NCI-H524 treated with DMSO at 0.1 percent for 48 hours (cell line): ENCODE results near the gene RRAGB.
"Not testable (repeated sequence)": the region's sequence is repeated elsewhere in the genome, so short reads cannot be mapped to it uniquely, and the experiment has no call there.

Source experiments
- DNase-seq: peaks from one replicate; lab custom pipeline; 2025; lab: John Stamatoyannopoulos, UW

The RRAGB gene, protein sequence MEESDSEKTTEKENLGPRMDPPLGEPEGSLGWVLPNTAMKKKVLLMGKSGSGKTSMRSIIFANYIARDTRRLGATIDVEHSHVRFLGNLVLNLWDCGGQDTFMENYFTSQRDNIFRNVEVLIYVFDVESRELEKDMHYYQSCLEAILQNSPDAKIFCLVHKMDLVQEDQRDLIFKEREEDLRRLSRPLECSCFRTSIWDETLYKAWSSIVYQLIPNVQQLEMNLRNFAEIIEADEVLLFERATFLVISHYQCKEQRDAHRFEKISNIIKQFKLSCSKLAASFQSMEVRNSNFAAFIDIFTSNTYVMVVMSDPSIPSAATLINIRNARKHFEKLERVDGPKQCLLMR

DNA sequence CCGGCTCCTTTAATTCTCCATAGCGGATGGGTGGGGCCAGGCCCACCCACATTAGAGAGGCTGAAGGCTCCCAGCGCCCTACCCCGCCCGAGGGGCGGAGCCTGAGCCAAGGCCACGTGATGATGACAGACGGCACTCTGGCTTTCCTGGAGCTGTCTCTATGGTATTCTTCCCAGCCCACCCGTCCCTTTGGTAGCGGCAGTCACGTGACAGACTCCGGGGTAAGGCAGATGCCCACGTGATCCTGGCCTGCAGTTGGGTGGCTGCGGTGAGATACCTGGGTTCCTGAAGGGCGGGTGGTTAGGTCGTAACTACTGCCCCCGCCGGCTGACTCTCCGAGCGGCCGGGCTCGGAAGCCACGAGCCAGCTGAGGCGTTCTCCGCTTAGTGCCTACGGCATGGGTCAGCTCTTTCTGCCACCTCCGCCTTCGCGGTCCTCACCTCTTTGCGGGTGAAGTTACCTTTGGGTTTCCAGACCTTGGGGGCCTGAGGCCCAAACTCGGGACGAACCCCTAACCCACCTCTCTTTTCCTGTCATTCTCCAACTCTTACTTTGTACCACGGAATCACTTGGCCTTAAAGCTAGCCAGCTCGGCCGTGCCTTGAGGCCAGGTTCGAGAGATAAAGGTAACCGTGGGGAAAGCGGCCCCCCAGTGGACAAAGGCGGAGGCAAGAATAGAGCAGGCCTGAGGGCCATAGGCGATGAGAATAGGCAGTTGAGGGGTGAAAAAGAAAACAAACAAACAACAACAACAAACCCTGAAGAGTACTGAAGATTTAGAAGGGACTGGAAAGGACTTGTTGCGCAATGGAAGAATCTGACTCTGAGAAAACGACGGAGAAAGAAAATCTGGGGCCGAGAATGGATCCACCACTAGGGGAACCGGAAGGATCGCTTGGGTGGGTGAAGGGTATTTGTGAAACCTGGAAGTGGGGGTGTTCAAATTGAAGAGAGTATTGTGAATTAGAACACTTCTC, at the start of gene RRAGB:
RRAGB (plus strand) TSS at position 229 of the 977 bp plus-strand sequence; CDS start at position 808, 579 bp downstream.
- DNase-seq: peak; percentile 90

DNA sequence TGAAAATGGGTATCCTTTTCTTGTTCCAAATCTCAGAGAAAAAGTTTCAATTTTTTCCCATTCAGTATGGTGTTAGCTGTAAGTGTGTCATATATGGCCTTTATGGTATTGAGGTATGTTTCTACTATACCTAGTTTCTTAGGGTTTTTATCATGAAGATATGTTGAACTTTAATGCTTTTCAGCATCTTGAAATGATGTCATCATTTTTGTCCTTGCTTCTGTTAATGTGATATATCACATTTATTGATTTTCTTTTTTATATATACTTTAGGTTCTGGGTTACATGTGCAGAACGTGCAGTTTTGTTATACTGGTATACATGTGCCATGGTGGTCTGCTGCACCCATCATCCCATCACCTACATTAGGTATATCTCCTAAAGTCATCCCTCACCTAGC, 49.5 kb upstream of the RRAGB start:
- no peak for DNase-seq

DNA sequence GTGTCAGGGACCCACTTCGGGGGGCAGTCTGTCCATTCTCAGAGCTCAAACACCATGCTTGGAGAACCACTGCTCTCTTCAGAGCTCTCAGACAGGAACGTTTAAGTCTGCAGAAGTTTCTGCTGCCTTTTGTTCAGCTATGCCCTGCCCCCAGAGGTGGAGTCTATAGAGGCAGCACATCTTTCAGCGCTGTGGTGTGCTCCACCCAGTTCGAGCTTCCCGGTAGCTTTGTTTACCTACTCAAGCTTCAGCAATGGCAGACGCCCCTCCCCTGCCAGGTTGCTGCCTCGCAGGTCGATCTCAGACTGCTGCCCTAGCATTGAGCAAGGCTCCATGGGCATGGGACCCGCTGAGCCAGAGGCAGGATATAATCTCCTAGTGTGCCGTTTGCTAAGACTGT, 29.0 kb upstream of the RRAGB start:
- not testable (repeated sequence) for DNase-seq

DNA sequence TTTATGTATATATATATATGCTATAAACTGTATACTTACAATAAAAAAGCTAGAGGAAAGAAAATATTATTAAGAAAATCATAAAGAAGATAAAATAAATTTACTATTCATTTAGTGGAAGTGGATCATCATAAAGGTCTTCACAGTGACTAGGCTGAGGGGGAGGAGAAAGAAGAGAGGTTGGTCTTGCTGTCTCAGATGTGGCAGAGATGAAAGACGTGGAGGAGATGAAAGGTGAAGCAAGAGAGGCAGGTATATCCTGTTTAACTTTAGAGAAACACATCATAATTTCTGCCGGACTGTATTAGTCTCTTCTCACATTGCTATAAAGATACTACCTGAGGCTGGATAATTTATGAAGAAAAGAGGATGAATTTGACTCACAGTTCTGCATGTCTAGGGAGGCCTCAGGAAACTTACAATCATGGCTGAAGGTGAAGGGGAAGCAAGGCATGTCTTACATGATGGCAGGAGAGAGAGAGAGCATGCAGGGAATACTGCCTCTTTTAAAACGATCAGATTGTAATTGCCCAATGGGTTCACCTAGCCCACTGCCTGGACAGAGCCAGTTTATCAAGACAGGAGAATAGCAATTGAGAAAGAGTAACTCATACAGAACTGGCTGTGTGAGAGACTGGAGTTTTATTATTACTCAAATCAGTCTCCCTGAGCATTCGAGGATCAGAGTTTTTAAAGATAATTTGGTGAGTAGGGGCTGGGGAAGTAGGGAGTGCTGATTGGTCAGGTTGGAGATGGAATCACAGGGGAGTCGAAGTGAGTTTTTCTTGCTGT, 22.1 kb upstream of the RRAGB start:
- no peak for DNase-seq

DNA sequence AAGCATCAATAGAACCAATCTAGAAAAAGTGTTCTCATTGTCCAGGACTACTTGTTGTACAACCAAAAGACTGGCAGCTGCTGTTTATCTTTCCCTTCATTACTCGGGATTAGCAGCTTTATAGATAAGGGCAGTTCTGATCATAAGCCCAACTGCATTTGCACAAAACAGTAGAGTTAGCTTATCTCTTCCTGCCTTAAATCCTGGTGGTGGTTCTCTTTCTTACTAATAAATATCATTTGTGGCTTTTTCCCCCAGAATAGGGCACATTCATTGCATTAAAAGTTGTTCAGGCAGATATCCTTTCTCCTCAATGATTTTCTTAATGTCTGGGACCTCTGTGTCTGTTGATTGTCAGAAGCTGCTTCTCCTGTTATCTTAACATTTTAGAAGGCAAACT, 20.2 kb upstream of the RRAGB start:
- no peak for DNase-seq

DNA sequence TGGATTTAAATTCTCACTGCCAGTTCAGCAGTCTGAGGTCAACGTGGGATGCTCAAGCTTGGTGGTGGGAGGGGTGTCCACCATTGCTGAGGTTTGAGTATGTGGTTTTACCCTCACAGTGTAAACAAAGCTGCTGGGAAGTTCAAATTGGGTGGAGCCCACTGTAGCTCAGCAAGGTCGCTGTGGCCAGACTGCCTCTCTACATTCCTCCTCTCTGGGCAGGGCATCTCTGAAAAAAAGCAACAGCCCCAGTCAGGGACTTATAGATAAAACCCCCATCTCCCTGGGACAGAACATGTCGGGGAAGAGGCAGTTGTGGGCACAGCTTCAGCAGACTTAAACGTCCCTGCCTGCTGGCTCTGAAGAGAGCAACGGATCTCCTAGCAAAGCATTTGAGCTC, 14.9 kb upstream of the RRAGB start:
- DNase-seq: no peak

DNA sequence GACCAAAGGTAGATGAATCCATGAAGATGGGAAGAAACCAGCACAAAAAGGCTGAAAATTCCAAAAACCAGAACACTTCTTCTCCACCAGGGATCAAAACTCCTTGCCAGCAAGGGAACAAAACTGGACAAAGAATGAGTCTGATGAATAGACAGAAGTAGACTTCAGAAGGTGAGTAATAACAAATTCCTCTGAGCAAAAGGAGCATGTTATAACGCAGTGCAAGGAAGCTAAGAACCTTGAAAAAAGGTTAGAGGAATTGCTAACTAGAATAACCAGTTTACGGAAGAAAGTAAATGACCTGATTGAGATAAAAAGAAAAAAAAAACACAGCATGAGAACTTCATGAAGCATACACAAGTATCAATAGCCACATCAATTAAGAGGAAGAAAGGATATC, 14.1 kb upstream of the RRAGB start:
- not testable (repeated sequence) for DNase-seq

DNA sequence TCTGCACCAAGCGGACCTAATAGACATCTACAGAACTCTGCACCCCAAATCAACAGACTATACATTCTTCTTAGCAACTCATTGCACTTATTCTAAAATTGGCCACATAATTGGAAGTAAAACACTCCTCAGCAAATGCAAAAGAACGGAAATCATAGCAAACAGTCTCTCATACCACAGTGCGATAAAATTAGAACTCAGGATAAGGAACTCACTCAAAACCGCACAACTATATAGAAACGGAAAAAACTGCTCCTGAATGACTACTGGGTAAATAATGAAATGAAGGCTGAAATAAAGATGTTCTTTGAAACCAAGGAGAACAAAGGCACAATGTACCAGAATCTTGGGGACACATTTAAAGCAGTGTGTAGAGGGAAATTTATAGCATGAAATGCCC, 12.5 kb upstream of the RRAGB start:
- DNase-seq: not testable (repeated sequence)

DNA sequence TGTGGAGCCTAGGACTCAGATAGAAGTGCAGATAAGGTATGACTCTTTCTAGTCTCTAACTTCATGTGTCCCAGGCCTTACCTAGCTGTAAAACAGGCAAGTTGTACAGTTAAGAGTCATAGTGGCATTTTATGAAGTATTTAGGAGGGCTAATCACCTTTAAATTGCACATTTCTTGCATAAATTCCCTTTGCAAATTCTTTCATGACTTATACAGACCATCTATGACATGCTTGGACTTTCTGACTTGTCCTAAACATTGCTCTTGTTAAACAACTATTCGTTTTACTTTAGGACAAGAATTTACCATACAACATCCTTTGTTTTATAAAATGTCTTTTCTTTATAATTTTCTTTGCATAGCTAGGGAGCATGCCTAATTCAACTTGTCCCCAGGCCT, 7.8 kb upstream of the RRAGB start:
- DNase-seq: no peak

DNA sequence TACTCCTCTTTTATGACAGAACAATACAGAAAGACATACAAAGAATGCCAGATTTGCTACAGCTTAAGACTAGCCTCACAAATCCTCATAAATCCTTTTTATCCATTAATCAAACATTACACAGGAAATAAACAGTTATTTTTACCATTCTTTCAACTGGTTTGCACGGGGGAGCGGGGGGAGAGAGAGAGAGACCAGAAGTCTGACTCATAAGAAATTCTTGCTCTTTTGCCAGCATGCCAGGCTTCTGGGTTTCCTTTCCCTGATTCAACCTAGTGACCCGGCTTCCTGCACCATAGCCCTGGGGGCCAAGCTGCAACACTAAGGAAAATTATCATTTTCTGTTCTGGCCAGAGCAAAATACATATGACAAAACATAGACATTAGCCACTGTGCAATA, 6.8 kb upstream of the RRAGB start:
- DNase-seq: no peak

DNA sequence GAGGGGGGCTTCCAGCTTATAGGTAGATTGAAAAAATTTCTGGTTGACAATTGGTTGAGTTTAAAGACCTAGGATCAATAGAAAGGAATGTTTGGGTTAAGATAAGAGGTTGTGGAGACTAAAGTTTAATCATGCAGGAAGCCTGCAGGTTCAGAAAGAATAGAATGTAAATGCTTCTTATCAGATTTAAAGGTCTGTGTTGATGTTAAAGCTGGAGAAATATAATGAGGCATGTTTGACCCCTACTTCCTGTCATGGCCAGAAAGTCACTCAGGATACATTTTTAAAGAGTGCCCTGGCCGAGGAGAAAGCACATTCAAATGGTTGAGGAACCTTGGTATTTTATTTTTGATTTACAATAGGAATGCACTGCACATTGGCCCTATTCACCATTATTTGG, 3.9 kb upstream of the RRAGB start:
- no peak for DNase-seq

DNA sequence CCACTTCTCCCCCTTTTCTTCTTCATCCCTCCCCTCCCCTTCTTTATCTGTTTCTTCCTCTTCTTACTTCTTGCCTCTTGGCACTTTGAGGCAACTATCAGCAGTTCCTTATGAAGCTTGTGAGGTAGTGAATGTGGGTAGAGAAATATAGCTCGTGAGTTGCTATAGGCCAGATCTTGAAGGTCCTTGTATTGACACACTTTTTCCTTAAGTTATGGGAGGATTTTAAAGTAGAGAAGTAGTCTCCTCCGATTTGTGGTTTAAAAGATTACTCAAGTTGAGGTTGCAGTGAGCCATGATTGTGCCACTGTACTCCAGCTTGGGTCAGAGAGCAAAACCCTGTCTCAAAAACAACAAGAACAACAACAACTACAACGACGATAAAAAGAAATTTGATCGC, 3.4 kb upstream of the RRAGB start:
- no peak for DNase-seq

DNA sequence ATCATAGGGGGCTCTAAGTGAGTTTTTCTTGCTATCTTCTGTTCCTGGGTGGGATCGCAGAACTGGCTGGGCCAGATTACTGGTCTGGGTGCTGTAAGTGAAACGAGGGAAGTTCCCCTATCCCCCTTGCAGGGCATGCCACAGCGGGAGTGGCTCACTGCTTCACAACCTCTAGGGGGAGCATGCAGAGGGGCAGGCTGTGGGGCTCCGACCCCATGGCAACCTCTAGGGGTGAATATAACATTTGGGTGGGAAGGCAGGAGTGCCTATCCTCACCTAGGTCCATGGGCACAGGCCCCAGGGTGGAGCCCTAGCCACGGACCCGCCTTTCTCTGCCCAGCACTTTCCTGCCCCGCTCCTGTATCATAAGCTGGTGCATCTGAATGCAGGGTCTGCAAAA, 1.7 kb upstream of the RRAGB start:
- DNase-seq: no peak

DNA sequence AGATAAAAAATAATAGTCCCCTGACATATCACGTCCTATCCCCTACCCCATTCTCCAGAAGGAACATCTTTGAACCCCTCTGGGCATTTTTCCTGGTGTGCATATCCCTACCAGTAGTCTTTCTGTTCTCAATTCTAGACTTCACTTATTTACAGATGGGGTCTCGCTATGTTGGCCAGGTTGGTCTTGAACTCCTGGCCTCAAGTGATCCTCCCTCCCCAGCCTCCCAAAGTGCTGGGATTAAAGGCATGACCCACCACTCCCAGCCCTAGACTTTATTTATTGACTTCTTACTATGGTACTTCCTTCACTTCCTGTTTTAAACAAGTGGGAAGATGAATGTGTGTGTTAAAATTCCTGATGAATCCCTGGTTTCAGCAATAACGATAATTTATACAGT, 612 bp upstream of the RRAGB start:
- no peak for DNase-seq

DNA sequence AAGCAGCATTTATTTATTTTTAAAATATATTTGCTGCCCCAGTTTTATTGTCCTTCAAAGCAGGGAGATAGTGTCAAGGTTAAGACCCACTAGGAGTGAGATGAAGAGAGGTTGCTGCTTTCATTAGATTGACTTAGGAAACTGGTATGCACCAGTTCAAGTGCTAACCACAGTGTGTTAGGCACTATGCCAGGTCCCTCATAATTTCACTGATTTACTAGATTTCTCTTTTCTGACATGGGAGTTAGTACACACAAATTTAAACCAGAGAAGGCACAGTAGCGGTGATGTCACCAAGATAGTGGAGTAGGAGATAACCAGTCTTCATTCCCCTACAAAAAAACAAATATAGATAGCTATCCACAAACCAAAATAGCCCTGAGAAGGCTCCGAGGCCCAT, 14.3 kb downstream of the RRAGB start:
- DNase-seq: no peak

DNA sequence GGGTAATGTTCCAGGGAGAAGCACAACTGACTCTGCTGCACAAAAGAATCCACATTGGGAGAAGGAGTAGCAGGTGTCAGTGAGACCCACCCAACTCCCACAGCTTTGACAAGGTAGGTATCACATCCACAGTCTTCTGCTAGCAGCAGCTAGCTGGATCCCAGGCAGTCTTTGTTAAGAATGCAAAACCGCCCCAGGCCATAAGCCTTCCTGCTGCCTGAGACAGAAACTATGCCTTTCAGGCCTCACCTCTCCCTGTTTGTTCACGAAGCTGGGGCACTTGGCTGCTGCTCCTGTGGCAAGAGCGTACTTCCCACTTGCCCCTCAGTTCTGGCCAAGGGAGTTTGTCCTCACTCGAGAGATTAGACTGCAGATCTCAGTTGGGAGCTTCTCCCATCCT, 21.4 kb downstream of the RRAGB start:
- DNase-seq: no peak

DNA sequence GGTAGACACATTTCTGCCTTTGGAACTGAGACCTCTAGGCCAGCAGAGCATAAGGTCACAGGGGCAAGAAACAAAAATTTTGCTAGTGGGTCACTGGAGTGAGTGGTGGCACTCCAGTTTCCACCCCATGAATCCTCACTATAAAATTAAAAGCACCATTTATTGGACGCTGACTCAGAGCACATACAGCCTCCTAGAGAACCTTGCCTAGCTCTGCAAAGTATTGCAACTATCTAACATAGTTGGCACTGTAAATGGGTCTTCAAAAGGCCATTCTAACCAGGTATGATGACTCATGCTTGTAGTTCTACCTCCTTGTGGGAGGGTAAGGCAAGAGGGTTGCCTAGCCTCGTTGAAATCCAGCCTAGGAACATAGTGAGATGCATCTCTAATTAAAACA, 25.1 kb downstream of the RRAGB start:
- no peak for DNase-seq

DNA sequence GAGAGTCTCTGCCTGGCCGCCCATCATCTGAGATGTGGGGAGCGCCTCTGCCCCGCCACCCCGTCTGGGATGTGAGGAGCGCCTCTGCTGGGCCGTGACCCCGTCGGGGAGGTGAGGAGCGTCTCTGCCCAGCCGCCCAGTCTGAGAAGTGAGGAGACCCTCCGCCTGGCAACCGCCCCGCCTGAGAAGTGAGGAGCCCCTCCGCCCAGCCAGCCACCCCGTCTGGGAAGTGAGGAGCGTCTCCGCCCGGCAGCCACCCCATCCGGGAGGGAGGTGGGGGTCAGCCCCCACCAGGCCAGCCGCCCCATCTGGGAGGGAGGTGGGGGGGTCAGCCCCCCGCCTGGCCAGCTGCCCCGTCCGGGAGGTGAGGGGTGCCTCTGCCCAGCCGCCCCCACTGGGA, 30.9 kb downstream of the RRAGB start:
- not testable (repeated sequence) for DNase-seq

DNA sequence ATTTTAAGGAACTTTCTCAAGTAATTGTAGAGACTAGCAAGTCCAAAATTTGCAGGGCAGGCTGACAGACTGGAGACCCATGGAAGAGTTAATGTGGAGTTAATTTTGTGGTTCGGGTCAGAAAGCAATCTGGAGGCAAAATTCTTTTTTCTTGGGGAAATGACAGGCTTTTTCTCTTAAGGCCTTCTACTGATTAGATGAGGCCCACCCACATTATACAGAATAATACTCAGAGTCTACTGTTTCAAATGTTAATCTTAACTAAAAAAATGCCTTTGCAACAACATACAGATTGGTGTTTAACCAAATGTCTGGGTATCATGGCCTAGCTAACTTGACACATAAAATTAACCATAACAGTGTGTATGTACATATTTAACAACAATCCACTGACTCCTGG, 32.7 kb downstream of the RRAGB start:
- DNase-seq: no peak

DNA sequence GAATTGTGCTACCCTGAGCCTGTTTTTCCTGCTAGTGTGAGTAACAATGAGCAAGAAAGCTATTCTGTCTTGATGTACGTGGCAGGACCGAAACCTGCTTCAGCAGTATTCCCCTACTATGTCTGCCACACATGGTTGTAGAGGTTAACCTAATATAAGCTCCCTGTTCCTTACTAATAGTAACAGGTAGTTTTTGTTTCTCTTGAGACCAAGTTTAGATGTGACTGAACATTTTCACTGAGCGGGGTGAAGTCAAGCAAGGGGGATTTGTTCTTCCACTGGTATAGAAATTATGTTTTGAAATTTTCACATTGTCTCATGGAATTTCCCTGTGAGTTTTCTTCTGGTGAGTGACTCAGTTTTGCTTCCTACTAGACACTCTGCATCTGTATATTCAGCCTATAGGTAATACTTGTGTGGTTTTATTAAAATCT, 37.3 kb downstream of the RRAGB start:
- no peak for DNase-seq

DNA sequence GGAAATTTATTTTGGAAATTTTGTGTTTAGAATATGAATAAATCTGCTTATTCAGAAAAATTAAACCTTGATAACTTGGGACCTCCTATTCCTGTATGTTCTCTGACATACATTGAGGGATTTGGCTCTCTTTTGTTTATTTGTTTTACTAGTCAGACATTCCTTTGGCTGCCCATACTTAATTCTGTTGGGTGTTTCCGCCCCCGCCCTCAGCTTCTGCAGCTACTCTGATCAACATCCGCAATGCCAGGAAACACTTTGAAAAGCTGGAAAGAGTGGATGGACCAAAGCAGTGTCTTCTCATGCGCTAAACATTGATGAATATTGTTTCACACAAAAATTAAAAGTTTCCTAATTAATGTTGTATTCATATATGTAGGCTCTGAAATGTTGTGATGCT, 40.5 kb downstream of the RRAGB start:
- no peak for DNase-seq

DNA sequence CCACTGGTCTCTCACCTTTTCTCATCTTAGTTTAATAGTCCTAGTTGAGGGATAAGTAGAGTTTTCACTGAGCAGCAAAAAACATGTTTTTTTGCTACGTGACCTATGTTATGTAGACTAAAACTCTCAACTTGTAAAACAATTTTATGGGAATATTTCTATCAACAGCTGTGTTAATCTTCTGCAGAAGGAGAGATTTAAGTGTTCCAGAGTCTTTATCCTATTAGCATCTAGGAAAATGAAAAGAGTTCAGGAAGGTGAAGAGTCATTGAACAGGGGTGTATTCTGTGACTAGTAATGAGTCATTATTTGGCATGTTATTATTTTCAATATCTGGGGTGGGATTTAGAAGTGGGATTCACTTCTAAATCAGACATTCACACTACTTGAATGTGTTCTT, 41.9 kb downstream of the RRAGB start:
- DNase-seq: no peak
